A204.1 (cell line): ENCODE data around the gene TNNT3.

Experiments
- FAIRE-seq: peaks from 2 replicates; lab custom pipeline; 2012; peaks lifted over from hg19 to GRCh38; lab: Jason Lieb, UNC

TNNT3 gene

DNA sequence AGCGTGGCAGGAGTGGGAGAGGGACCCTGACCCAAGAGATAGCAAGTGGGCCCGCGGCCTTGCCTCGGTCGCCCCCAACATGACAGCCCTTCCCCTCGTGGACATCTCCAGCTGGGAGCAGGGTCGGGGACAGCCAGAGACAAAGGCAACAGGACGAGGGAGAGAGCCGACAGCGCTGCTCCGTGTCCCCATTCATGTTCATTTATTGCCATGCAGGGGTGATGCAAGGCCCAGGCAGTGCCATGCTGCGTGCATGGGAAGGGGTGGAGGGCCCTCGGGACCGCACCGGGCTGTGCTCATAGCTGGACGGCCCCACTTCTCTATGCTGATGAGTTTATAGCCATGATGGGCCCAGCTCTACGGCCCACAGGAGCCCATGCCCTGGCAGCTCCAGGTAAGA, 40.3 kb downstream of the TNNT3 start:
- no peak for FAIRE-seq

DNA sequence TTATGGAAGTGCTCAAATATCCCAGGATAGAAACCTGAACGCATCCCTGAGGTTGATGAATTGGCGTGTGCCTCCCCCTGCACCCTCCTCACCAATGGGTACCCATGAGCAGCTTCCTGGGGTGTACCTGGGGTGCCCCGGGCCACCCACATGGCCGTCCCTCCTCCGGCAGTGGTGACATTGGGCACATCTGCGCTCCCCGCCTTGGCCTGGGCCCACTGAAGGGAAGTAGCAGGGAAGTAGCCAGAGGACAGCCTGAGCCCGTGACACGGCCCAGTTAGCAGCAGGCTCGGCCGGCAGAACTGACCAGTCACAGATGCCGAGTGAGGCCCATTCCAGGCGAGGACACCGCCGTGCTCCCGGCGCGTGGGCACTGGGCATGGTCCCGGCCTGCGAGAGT, 44.4 kb downstream of the TNNT3 start:
- no peak for FAIRE-seq

DNA sequence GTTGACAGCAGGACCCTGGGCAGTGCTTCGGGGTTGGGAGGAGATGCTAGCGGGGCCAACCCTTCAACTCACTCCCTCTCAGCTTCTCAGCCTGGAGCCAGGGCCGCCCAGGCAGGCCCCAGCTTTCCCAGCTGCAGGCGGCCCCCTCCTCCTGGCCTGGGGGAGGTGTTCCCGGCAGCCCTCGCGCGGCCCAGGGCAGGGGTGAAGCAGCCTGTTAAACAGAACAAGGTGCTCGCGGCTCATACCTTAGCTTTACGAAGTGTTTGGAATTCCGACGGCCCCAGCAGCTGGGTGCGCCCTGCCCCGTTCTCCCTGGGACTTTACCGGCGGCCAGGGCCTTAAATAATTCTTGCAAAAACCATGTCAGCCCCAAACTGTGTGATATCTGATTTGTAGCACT, 44.8 kb downstream of the TNNT3 start:
- FAIRE-seq, result no peak

- no peak for FAIRE-seq
Observed at GRCh38 chr11:1964955-1965354, 45.5 kb downstream of the TNNT3 start.

GRCh38 chr11:1966531-1966930, 47.0 kb downstream of the TNNT3 start:
- no peak for FAIRE-seq

DNA sequence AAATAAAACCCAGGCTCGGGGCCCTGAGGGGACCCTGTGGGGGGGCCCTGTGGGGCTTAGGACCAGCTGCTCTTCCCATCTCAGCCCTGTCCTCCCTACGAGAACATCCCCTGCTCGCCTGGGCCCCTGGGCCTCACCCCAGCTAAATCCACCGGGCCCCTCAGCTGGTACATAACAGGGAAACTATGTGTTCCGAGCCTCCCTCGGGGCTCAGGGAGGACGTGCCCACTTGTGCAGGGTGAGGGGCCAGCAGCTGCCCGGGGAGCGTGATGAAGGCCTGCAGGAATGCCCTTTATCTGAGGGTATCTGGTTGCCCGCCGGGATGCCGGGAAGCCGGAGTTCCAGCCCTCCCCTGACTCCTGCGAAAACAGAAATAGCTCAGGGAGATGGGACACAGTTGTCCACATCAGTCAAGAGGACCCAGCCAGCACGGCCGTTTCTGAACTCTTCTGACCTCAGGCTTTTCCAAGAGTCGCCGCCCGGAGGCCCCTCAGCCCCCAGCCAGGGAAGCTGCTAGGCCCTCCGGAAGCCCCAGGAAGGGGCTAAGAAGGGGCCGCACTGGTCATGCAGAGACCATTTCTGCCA, 48.2 kb downstream of the TNNT3 start:
- FAIRE-seq, result no peak

GRCh38 chr11:1968454-1969002, 49.0 kb downstream of the TNNT3 start:
- FAIRE-seq, result no peak

DNA sequence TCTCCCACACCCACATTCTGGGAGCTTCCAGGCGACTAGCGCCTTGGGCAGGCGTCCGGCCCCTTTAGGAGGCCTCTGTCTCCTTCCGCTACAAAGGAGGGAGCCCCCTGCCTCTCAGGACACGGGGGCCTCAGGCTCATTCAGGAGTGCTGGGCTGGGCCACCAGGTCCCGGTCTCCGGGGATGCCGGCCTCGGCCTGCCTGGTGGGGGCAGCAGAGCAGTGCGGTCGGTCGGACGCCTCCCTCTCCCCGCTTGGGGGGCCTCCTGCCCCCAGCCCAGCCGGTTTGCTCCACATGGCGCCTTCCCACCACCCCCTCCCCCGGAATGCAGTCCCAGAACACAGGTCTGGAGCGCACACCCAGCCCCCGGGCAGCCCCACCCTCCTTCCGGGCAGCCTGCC, 49.5 kb downstream of the TNNT3 start:
- no peak for FAIRE-seq

- FAIRE-seq, result no peak
Observed at GRCh38 chr11:1969776-1970175, 50.3 kb downstream of the TNNT3 start.

- no peak for FAIRE-seq
Observed at GRCh38 chr11:1970956-1971355, 51.5 kb downstream of the TNNT3 start.

GRCh38 chr11:1975185-1975584, 55.7 kb downstream of the TNNT3 start:
- no peak for FAIRE-seq

GRCh38 chr11:1978720-1979473, 59.4 kb downstream of the TNNT3 start:
- FAIRE-seq, result no peak

DNA sequence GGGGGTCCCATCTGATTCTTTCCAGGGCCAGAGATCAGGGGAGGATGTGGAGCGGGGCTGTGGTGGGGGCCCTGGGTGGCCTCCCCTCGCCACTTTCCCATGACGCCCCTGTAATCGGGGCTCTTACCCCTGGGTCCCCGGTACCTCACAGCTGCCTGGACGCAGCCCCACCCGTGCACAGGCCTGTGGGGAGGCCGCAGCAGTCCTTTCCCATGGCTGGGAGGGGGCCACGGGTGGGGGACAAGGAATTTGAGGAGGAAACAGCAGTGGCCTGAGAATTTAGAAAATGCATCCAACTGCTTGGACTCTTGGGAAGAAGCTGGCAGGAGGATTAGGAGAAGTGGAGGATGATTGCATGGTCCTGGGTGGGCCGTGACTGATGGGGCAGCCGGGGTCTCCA, 60.1 kb downstream of the TNNT3 start:
- no peak for FAIRE-seq

DNA sequence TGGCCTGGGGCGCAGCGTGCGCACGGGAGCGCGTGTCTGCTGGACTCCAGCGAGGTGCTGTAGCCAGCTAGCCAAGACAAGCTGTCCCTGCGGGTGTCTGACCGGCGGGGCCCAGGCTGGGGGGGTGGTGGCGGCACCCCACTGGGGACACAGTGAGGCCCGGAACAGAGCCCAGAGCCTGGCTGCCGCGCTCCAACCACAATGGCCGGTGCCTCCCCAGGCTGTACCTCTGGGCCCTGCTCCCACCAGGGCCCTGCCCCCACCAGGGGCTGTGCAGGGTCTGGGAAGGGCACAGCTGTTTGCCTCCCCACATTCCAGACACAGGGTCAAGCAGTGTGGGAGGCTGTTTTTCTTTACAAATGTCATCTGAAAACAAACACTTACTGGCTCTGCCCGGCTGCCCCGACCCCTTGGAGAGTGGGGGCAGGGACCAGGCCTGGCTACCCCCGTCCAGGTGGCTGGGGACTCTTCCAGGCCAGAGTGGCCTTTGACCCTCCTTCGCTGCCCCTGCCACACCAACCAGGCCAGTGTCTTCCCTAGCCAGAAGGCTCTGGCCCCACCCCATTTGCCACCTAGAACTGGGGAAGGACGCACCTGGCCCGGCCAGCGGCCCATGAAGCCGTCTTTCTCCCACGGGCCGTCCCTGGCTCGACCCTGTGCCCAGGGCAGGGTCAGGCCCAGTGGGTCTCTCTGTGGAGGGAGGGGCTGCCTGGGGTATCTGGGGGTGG, 63.5 kb downstream of the TNNT3 start:
- no peak for FAIRE-seq

DNA sequence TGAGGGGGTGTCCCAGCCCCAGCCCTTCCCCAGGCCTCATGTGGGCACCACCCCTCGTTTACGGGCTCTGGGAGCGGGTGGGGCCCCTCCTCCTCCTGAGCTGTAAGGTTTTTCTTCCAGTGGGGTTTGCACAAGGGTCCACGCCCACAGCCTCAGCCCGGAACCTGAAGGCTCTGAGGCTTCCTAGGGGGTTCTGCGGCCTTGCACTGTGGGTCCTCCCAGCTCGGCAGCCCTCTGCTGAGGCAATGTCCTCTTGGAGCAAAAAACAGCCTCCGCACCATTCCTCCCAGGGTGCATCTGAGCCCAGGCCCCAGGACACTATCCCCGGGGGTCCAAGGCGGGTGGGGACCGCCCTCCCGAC, 64.1 kb downstream of the TNNT3 start:
- no peak for FAIRE-seq

DNA sequence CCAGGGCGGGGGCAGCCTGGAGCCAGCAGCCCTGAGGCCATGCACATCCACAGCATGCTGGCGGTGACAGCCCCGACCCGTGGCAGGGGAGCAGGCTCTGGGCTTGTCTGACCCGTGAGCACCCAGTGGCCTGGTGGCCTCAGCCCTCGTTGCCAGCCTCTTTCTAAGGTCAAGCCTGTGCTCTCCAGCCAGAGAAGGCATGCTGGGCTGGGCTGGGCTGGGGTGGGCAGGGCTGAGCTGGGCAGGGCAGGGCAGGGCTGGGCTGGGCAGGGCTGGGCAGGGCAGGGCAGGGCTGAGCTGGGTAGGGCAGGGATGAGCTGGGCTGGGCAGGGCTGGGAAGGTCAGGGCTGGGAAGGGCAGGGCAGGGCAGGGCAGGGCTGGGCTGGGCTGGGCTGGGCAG, 67.5 kb downstream of the TNNT3 start:
- no peak for FAIRE-seq

- no peak for FAIRE-seq
Observed at GRCh38 chr11:1988174-1988573, 68.7 kb downstream of the TNNT3 start.
